PFSK-1 (cell line): ENCODE measurements around the gene MAS1.

Experiments
- FOXP2 ChIP-seq: optimal IDR thresholded peaks from 2 replicates; pipeline ENCODE3; 2011; ENCODE audit warnings: borderline replicate concordance, control low read depth, inconsistent platforms; ENCODE audit not compliant: insufficient read depth; ENCODE audit errors: extremely low read length, extremely low read depth
- POLR2AphosphoS5 ChIP-seq: IDR thresholded peaks from 2 replicates; pipeline ENCODE4 v1.6.1; 2012; ENCODE audit warnings: low read depth, mild to moderate bottlenecking, control low read depth, low read length, moderate library complexity
- SIN3A ChIP-seq: IDR thresholded peaks from 2 replicates; pipeline ENCODE4 v1.6.1; 2012; ENCODE audit warnings: mild to moderate bottlenecking, low read length, moderate library complexity, borderline replicate concordance; ENCODE audit not compliant: insufficient read depth
- TAF1 ChIP-seq: IDR thresholded peaks from 2 replicates; pipeline ENCODE4 v1.6.1; 2012; ENCODE audit warnings: low read length, control low read depth, borderline replicate concordance; ENCODE audit not compliant: insufficient read depth
- TF ChIP-seq, protein P1 (sequence below), 2 experiments: IDR thresholded peaks; 2 replicates each; pipeline versions ENCODE4 v1.6.1 to v1.8.0; 2011 to 2012; ENCODE audit warnings: low read depth in 2 of 2, low read length in 2 of 2, control low read depth in 1 of 2, inconsistent platforms in 1 of 2, mild to moderate bottlenecking in 1 of 2, moderate library complexity in 1 of 2; ENCODE audit not compliant: insufficient read depth in 1 of 2

The MAS1 gene

DNA sequence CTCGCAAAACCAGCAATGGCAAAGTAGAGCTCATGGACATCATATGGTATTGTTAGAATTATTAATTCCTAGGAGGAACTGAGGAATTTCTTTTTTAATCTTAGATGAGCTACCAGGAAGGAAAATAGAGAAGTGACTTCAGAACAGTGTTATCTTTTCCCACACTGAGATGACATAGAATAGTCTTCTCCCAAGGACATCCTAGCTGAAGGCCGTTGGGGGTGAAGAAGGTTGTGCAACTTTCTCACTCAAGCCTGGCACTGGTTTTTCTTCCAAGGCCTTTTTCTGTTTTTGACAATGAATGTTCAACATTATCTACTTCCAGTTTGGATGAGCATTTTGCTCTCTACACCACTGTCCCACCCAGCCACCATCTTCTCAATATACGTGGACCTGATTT is 35.8 kb upstream of the MAS1 start:
- TF ChIP-seq, protein P1, sequence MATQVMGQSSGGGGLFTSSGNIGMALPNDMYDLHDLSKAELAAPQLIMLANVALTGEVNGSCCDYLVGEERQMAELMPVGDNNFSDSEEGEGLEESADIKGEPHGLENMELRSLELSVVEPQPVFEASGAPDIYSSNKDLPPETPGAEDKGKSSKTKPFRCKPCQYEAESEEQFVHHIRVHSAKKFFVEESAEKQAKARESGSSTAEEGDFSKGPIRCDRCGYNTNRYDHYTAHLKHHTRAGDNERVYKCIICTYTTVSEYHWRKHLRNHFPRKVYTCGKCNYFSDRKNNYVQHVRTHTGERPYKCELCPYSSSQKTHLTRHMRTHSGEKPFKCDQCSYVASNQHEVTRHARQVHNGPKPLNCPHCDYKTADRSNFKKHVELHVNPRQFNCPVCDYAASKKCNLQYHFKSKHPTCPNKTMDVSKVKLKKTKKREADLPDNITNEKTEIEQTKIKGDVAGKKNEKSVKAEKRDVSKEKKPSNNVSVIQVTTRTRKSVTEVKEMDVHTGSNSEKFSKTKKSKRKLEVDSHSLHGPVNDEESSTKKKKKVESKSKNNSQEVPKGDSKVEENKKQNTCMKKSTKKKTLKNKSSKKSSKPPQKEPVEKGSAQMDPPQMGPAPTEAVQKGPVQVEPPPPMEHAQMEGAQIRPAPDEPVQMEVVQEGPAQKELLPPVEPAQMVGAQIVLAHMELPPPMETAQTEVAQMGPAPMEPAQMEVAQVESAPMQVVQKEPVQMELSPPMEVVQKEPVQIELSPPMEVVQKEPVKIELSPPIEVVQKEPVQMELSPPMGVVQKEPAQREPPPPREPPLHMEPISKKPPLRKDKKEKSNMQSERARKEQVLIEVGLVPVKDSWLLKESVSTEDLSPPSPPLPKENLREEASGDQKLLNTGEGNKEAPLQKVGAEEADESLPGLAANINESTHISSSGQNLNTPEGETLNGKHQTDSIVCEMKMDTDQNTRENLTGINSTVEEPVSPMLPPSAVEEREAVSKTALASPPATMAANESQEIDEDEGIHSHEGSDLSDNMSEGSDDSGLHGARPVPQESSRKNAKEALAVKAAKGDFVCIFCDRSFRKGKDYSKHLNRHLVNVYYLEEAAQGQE (IDR thresholded peaks at IDR 0.05; ENCODE audit: insufficient read depth in 1 of 2, low read depth in 2 of 2, low read length in 2 of 2) = no peak
- TF ChIP-seq SIN3A (no peak), POLR2AphosphoS5 (no peak), TAF1 (no peak), FOXP2 (no peak)

DNA sequence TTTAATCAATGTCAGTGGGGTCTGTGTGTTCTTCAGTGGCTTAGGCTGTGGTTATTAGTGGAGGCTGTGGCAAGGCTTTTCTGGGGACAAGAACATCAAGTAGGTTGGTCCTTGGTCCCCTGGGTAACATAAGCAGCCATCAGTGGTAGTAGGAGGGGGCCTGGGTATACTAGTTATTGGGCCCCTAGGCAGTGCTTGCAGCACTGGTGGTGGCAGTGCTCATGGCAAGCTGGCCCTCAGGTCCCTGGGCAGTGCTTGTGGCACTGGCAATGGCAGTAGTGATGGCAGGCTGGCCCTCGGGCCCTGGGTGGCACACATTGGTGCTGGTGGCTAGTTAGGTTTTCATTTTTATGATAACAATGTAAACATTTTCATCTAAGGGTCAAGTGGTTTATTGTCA is 32.5 kb upstream of the MAS1 start:
- TF ChIP-seq POLR2AphosphoS5 (no peak), FOXP2 (no peak), SIN3A (no peak), TAF1 (no peak)
- TF ChIP-seq, protein P1 (IDR thresholded peaks at IDR 0.05; ENCODE audit: insufficient read depth in 1 of 2, low read depth in 2 of 2, low read length in 2 of 2) = no peak

DNA sequence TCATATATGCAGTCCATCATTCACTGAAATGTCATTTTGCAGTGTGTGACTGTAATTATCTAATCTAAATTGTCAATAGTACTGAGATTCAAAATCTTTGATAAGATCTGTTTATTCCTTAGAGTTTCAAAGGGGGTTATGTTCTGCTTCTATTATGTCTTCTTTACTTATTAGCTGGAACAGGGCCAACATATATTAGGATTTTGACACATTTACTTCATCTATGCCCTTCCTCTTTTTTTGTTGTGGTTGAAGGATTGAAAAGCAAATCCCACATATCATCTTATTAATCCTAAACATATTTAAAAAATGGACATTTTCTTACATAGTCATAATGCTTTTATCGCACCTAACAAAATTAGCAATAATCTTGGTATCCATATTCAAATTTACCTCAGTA is 30.3 kb upstream of the MAS1 start:
- no peak for TF ChIP-seq FOXP2
- no peak for TF ChIP-seq TAF1
- TF ChIP-seq, protein P1 (IDR thresholded peaks at IDR 0.05; ENCODE audit: insufficient read depth in 1 of 2, low read depth in 2 of 2, low read length in 2 of 2) = no peak
- TF ChIP-seq SIN3A = no peak
- TF ChIP-seq POLR2AphosphoS5 = no peak

DNA sequence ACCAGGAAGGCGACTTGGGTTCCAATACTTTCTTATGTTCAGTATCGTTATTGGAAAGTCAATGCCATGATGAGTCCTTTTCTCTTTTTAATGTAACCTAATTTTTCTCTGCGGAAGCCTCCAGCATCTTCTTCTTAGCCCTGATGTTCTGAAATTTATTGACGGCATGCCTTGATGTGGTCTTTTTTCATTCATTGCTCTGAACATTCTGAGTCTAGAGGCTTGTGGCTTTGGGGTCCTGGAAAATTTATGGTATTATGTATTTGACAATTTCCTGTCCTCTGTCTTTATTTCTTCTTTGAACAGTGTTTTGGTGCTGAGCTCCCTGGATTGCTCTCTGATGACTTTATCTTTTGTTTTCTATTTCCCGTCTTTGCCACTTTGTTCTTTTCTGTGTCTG is 28.7 kb upstream of the MAS1 start:
- TF ChIP-seq TAF1 (no peak), SIN3A (no peak), FOXP2 (no peak), POLR2AphosphoS5 (no peak)
- TF ChIP-seq, protein P1 (IDR thresholded peaks at IDR 0.05; ENCODE audit: insufficient read depth in 1 of 2, low read depth in 2 of 2, low read length in 2 of 2) = no peak

DNA sequence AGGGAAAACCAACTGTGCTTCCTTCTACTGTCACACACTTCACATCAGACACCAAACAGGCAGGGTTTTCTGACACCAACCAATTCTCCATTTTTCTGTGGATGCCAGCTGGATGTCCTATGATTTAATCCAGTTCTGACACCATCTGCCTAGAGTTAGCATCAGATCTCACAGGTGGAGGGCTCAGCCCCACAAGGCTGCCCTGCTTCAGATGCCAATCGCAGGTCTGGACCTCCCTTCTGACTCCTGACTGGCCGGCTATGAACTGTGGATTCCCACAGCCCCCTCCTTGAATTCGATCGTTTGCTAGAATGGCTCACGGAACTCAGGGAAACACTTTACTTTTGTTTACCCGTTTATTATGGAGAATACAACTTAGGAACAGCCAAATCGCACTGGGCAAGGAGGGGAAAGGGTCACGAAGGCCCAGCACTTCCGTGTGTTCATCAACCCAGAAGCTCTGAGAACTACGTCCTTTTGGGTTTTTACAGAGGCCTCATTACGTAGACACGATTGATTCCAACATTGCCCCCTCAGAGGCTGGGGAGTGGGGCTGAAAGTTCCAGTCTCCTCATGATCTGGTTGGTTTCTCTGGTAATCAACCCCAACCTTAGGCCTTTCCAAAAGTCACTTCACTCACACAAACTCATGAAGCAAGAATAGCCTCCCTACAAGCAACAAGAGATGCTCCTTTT is 25.4 kb upstream of the MAS1 start:
- TF ChIP-seq SIN3A (no peak), POLR2AphosphoS5 (no peak), TAF1 (no peak), FOXP2 (no peak)
- TF ChIP-seq, protein P1 (IDR thresholded peaks at IDR 0.05; ENCODE audit: insufficient read depth in 1 of 2, low read depth in 2 of 2, low read length in 2 of 2) = no peak
